ENCODE measurements around the gene LRRC43. TPM values are rescaled to one million over a fixed set of nuclear protein-coding genes. Genes with fewer than 3 reads are reported as not detected.

The LRRC43 gene
- total RNA-seq, 1 donor from 2014 or later: 0.24 TPM

DNA sequence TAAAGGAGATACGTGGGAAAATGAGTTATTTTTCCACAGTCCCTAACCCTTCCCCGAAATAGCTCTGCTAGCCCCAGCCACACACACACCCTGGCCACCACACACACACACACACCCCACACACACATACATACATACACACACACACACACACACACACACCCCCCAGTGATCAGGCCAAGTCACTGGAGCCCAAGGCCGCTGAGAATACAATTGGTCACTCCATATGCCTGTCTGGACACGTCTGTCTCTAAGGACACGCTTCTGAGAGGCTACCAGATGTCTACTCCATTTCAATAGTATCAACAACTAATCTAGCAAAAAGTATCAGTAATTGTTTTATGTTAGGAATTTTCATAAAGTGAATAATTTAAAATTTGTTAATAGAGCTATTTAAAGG lies 55.9 kb downstream of the LRRC43 start:
- no peaks in the 10 kb centered on the region for H3K36me3 ChIP-seq
- Mint-ChIP-seq H3K9me3 (no peaks in the 10 kb centered on the region), H3K27me3 (ENCODE audit: insufficient read depth, low read depth) (peaks cover 2% of the 10 kb centered on the region), H3K27ac (no peak overlapping the region), H3K4me3 (no peak overlapping the region), H3K4me1 (no peaks in the 10 kb centered on the region), H3K36me3 (peaks cover 10% of the 10 kb centered on the region)
- H3K27me3 ChIP-seq: no peaks in the 10 kb centered on the region
- H4K20me1 ChIP-seq (ENCODE audit: low read depth): no peaks in the 10 kb centered on the region
- no peak overlapping the region for H3K4me2 ChIP-seq
- no peak for DNase-seq (ENCODE audit: low spot score)
- no peak overlapping the region for H3K9ac ChIP-seq
- no peaks in the 10 kb centered on the region for H3K79me2 ChIP-seq (ENCODE audit: low read depth)
- no peak overlapping the region for H3K4me3 ChIP-seq
- no peak for TF ChIP-seq EZH2phosphoT487 (IDR thresholded peaks at IDR 0.05)
- TF ChIP-seq EZH2 (IDR thresholded peaks at IDR 0.05): no peak
- no peak for TF ChIP-seq CTCF (IDR thresholded peaks at IDR 0.05)
- H2AFZ ChIP-seq (replicated peaks): no peak overlapping the region
- no peaks in the 10 kb centered on the region for H3K9me3 ChIP-seq (ENCODE audit: low read depth)
- H3K27ac ChIP-seq: no peak overlapping the region
- no peaks in the 10 kb centered on the region for H3F3A ChIP-seq (ENCODE audit: low read depth)
- no peaks in the 10 kb centered on the region for H3K4me1 ChIP-seq

DNA sequence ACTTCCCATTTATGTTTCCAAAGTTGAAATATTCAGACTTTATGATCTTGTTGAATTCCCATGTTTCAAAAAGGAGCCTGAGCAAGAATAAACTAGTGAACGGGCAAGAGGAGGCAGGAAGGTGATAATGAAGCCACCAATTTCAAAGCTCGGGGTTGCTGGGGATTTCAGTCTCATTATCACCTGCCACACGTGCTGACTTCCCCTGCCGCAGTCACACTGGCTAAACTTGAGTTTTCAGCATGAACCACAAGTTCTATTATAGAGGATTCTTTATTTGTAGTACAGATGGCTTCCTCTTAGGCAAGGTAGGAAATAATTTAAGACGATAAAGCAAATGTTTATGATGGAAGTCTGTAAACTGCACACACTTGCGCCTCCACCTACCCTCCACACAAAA lies 61.0 kb downstream of the LRRC43 start:
- DNase-seq (ENCODE audit: low spot score): no peak
- no peaks in the 10 kb centered on the region for H3K4me1 Mint-ChIP-seq
- H3K9me3 Mint-ChIP-seq: no peaks in the 10 kb centered on the region
- Histone ChIP-seq H3K4me2 (no peak overlapping the region), H3K4me3 (no peak overlapping the region), H3K36me3 (no peaks in the 10 kb centered on the region), H3K9ac (no peak overlapping the region), H3K79me2 (ENCODE audit: low read depth) (no peaks in the 10 kb centered on the region), H3K27ac (no peak overlapping the region), H3F3A (ENCODE audit: low read depth) (no peaks in the 10 kb centered on the region), H3K9me3 (ENCODE audit: low read depth) (no peaks in the 10 kb centered on the region), H2AFZ (replicated peaks) (no peak overlapping the region), H3K4me1 (no peaks in the 10 kb centered on the region), H3K27me3 (no peaks in the 10 kb centered on the region), H4K20me1 (ENCODE audit: low read depth) (no peaks in the 10 kb centered on the region)
- peaks cover 2% of the 10 kb centered on the region for H3K27me3 Mint-ChIP-seq (ENCODE audit: insufficient read depth, low read depth)
- H3K27ac Mint-ChIP-seq: no peak overlapping the region
- TF ChIP-seq EZH2phosphoT487 (IDR thresholded peaks at IDR 0.05) (no peak), EZH2 (IDR thresholded peaks at IDR 0.05) (no peak), CTCF (IDR thresholded peaks at IDR 0.05) (no peak)
- no peak overlapping the region for H3K4me3 Mint-ChIP-seq
- H3K36me3 Mint-ChIP-seq: peaks cover 9% of the 10 kb centered on the region

DNA sequence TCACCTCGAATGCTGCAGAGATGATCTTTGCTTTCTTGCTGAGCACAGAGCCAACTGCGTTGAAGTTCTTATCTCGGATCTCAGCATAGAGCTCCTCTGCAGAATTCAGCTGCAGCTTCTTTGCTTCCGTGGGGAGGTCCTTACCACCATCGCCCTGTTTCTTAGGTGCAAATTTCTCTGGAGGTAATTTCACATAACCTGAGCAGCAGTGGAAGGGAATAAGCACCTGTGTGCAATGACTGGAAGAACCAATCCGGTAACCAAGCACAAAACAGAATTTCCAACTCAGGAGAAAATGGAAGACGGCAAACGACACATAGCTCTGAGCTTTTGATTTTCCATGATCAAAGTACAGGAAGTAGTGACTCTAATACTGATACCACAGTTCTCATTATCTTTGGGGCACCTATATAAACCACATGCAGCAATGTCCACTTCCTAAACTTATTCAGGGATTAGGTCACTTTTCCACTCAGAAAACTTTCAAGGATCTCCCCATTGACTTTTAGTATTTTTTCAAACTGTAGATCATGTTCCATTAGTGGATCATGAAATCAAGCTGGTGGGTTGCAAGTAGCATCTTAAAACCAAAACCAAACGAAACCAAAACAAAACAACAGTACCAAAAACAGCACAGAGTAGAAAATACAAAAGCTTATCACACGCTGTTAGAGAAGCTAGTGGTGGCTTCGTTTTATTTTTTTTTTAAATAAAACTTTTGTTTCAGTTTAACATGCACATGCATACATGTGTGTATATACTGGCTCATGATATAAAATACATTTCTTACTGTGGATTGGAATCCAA lies 61.8 kb downstream of the LRRC43 start:
- no peak overlapping the region for H3K9ac ChIP-seq
- H3K9me3 Mint-ChIP-seq: no peaks in the 10 kb centered on the region

More for the DNA sequence above, 61.8 kb downstream of the LRRC43 start:
- Histone ChIP-seq H2AFZ (replicated peaks) (no peak overlapping the region), H3K4me2 (no peak overlapping the region), H3K27me3 (no peaks in the 10 kb centered on the region), H3K4me3 (no peak overlapping the region), H3F3A (ENCODE audit: low read depth) (no peaks in the 10 kb centered on the region), H3K9me3 (ENCODE audit: low read depth) (no peaks in the 10 kb centered on the region), H3K4me1 (no peaks in the 10 kb centered on the region), H4K20me1 (ENCODE audit: low read depth) (no peaks in the 10 kb centered on the region), H3K27ac (no peak overlapping the region), H3K79me2 (ENCODE audit: low read depth) (no peaks in the 10 kb centered on the region), H3K36me3 (no peaks in the 10 kb centered on the region)
- peaks cover 2% of the 10 kb centered on the region for H3K27me3 Mint-ChIP-seq (ENCODE audit: insufficient read depth, low read depth)
- H3K27ac Mint-ChIP-seq: no peak overlapping the region
- DNase-seq (ENCODE audit: low spot score): no peak
- no peak overlapping the region for H3K4me3 Mint-ChIP-seq
- peaks cover 9% of the 10 kb centered on the region for H3K36me3 Mint-ChIP-seq
- H3K4me1 Mint-ChIP-seq: no peaks in the 10 kb centered on the region
- TF ChIP-seq EZH2phosphoT487 (IDR thresholded peaks at IDR 0.05) (no peak), CTCF (IDR thresholded peaks at IDR 0.05) (no peak), EZH2 (IDR thresholded peaks at IDR 0.05) (no peak)

Measured in neural progenitor cell (in vitro differentiated cells).